8988T (cell line): ENCODE measurements around the gene TAF4B.
"Not testable (repeated sequence)": the region's sequence is repeated elsewhere in the genome, so short reads cannot be mapped to it uniquely, and the experiment has no call there.

Source experiments
- DNase-seq: peaks from one replicate; pipeline ENCODE4 v3.0.0; 2011

The TAF4B gene

GRCh38 chr18:26432651-26433424 is 206.6 kb downstream of the TAF4B start:
- DNase-seq, result no peak

GRCh38 chr18:26434887-26435286 is 208.6 kb downstream of the TAF4B start:
- DNase-seq, result no peak

- no peak for DNase-seq
Observed at GRCh38 chr18:26435415-26436095, 209.3 kb downstream of the TAF4B start.

GRCh38 chr18:26436176-26437051 is 210.2 kb downstream of the TAF4B start:
- peak; percentile 15 for DNase-seq

GRCh38 chr18:26437634-26438033 is 211.4 kb downstream of the TAF4B start:
- not testable (repeated sequence) for DNase-seq

GRCh38 chr18:26438980-26439379 is 212.7 kb downstream of the TAF4B start:
- DNase-seq, result no peak

- no peak for DNase-seq
Observed at GRCh38 chr18:26439537-26439936, 213.3 kb downstream of the TAF4B start.

GRCh38 chr18:26440644-26441043 is 214.4 kb downstream of the TAF4B start:
- no peak for DNase-seq
